HepG2 (cell line): ENCODE data around the gene MST1R. TPM values are rescaled to one million over a fixed set of nuclear protein-coding genes. Genes with fewer than 3 reads are reported as not detected.

ENCODE experiments used
- CSRNP1 ChIP-seq: sonication (generic); formaldehyde crosslinking; IDR thresholded peaks from 2 replicates; pipeline ENCODE4 v1.8.1; 2023; ENCODE audit warnings: mild to moderate bottlenecking, missing genetic modification reagents
- FOXJ3 ChIP-seq: sonication (generic); formaldehyde crosslinking; IDR thresholded peaks from 2 replicates; pipeline ENCODE4 v1.4.0; 2020; ENCODE audit warnings: missing genetic modification reagents, mild to moderate bottlenecking, borderline replicate concordance
- FOXP1 ChIP-seq, 2 experiments: fragments of 450-650 bp in 1 of 2; IDR thresholded peaks; 2 replicates each; pipeline ENCODE4 v1.6.1; 2017 to 2018; ENCODE audit warnings: antibody characterized with exemption in 1 of 2
- PCBP2 ChIP-seq: fragments of 200-400 bp; formaldehyde crosslinking; optimal IDR thresholded peaks from 2 replicates; pipeline ENCODE3; 2018; ENCODE audit warnings: low read length, low read depth; ENCODE audit not compliant: poor library complexity, severe bottlenecking
- PRMT3 ChIP-seq: sonication (generic); formaldehyde crosslinking; IDR thresholded peaks from 2 replicates; pipeline ENCODE4 v1.8.1; 2022; ENCODE audit warnings: low read depth, mild to moderate bottlenecking, moderate library complexity, missing genetic modification reagents, borderline replicate concordance
- SIN3B ChIP-seq: fragments of 150-350 bp; IDR thresholded peaks from 2 replicates; pipeline ENCODE4 v1.6.1; 2014; ENCODE audit warnings: low read length
- STAT5B ChIP-seq: sonication (generic); formaldehyde crosslinking; IDR thresholded peaks from 2 replicates; pipeline ENCODE4 v1.4.0; 2020; ENCODE audit warnings: missing genetic modification reagents
- TEAD3 ChIP-seq: optimal IDR thresholded peaks from 2 replicates; pipeline ENCODE3; 2016; ENCODE audit warnings: borderline replicate concordance
- U2AF1 ChIP-seq: fragments of 200-400 bp; formaldehyde crosslinking; optimal IDR thresholded peaks from 2 replicates; pipeline ENCODE3; 2017; ENCODE audit warnings: mild to moderate bottlenecking, low read depth, low read length
- ZBTB40 ChIP-seq, 2 experiments: fragments of 450-650 bp in 1 of 2; sonication (generic) in 1 of 2; formaldehyde crosslinking in 1 of 2; IDR thresholded peaks; 2 replicates each; pipeline versions ENCODE4 v1.6.1 to v1.8.0; 2016 to 2022; ENCODE audit warnings: antibody characterized with exemption in 1 of 2, mild to moderate bottlenecking in 1 of 2, missing genetic modification reagents in 1 of 2
- ZNF225 ChIP-seq: sonication (generic); formaldehyde crosslinking; IDR thresholded peaks from 2 replicates; pipeline ENCODE4 v1.4.0; 2020; ENCODE audit warnings: mild to moderate bottlenecking, missing genetic modification reagents
- ZNF644 ChIP-seq: IDR thresholded peaks from 2 replicates; pipeline ENCODE4 v1.6.1; 2016; ENCODE audit warnings: low read depth
- ZNF766 ChIP-seq: sonication (generic); formaldehyde crosslinking; IDR thresholded peaks from 2 replicates; pipeline ENCODE4 v1.5.0; 2020; ENCODE audit warnings: missing genetic modification reagents, borderline replicate concordance
- ZNF770 ChIP-seq: sonication (generic); formaldehyde crosslinking; IDR thresholded peaks from 2 replicates; pipeline ENCODE4 v1.5.0; 2020; ENCODE audit warnings: mild to moderate bottlenecking, missing genetic modification reagents
- ZNF792 ChIP-seq: IDR thresholded peaks from 2 replicates; pipeline ENCODE4 v1.6.1; 2016
- ZSCAN30 ChIP-seq: sonication (generic); formaldehyde crosslinking; IDR thresholded peaks from 2 replicates; pipeline ENCODE4 v1.5.0; 2020; ENCODE audit warnings: mild to moderate bottlenecking, missing genetic modification reagents
- polyA plus RNA-seq, 8 experiments: library from polyadenylated mRNA; depleted of rRNA in 3 of 8; stranded (reverse) in 7 of 8; unstranded in 1 of 8; fragments of >200 nt; fragmentation: Illumina TruSeq in 4 of 8; extraction: Trizol in 4 of 8; gene quantifications; 2 replicates each; pipeline versions ENCODE4 v1.2.1 to v1.2.3, GENCODE V29; 2011 to 2016; ENCODE audit warnings: low read depth in 4 of 8, missing spikeins in 1 of 8, mixed read lengths in 1 of 8; ENCODE audit not compliant: insufficient read depth in 1 of 8
- total RNA-seq, 5 experiments: library from RNA; depleted of rRNA; stranded (reverse); fragments of >200 nt; fragmentation: Illumina TruSeq; extraction: Trizol; gene quantifications; 2 replicates each; pipeline ENCODE4 v1.2.3, GENCODE V29; 2016; ENCODE audit warnings: low read depth in 1 of 5

The MST1R gene
- total and polyA plus RNA-seq, 2 of the 13 experiments (the other 11 are each of a cell fraction or from before 2014, with no cell fraction given) = 0.11 to 0.77 TPM

- TF ChIP-seq PCBP2 (no peak), SIN3B (no peak), ZSCAN30 (CRISPR knock-in tag) (no peak), ZNF644 (CRISPR knock-in tag) (no peak), U2AF1 (peak; percentile 81), STAT5B (CRISPR knock-in tag) (no peak), PRMT3 (CRISPR knock-in tag) (no peak), FOXJ3 (CRISPR knock-in tag) (peak; percentile 73; the same call in 1 of the 2 replicates), CSRNP1 (CRISPR knock-in tag) (no peak), ZNF792 (CRISPR knock-in tag) (peak; percentile 63; the same call in 1 of the 2 replicates), TEAD3 (CRISPR knock-in tag) (peak; percentile 6), ZNF770 (CRISPR knock-in tag) (peak; percentile 43; the same call in 1 of the 2 replicates), FOXP1 (IDR thresholded peaks at IDR 0.05) (no peak), FOXP1 (CRISPR knock-in tag; IDR thresholded peaks at IDR 0.05) (no peak), ZBTB40 (IDR thresholded peaks at IDR 0.05) (no peak), ZBTB40 (CRISPR knock-in tag; IDR thresholded peaks at IDR 0.05) (peak; percentile 85), ZNF225 (CRISPR knock-in tag) (no peak), ZNF766 (CRISPR knock-in tag) (no peak; the same call in 1 of the 2 replicates)
Measured at GRCh38 chr3:49929291-49930167, 25.9 kb upstream of the MST1R start, which contains the start of gene MON1A (continued).
